SJCRH30 (cell line): ENCODE results near the gene C22orf39. TPM values are rescaled to one million over a fixed set of nuclear protein-coding genes. Genes with fewer than 3 reads are reported as not detected.

Experiments used
- DNase-seq, 2 experiments: peaks; one replicate each; pipeline ENCODE4 v3.0.0-alpha.2; 2015 to 2020
- H3K27ac ChIP-seq: fragments of 250-450 bp; sonication (Bioruptor Pico); 2 replicates; pipeline ENCODE4 v1.5.1; 2020; ENCODE audit warnings: mild to moderate bottlenecking, moderate library complexity
- H3K27me3 ChIP-seq: fragments of 250-450 bp; sonication (Bioruptor Pico); 2 replicates; pipeline ENCODE4 v1.5.1; 2020; ENCODE audit warnings: mild to moderate bottlenecking, moderate library complexity
- H3K36me3 ChIP-seq: fragments of 250-450 bp; sonication (Bioruptor Pico); 2 replicates; pipeline ENCODE4 v1.5.1; 2020; ENCODE audit warnings: mild to moderate bottlenecking, moderate library complexity
- H3K4me1 ChIP-seq: fragments of 250-450 bp; sonication (Bioruptor Pico); 2 replicates; pipeline ENCODE4 v1.5.1; 2020; ENCODE audit warnings: mild to moderate bottlenecking, moderate library complexity
- H3K4me3 ChIP-seq: fragments of 250-450 bp; sonication (Bioruptor Pico); 2 replicates; pipeline ENCODE4 v1.5.1; 2020; ENCODE audit warnings: mild to moderate bottlenecking, moderate library complexity
- H3K9me3 ChIP-seq: fragments of 250-450 bp; sonication (Bioruptor Pico); replicated peaks from 2 replicates; pipeline ENCODE4 v1.5.1; 2020; ENCODE audit warnings: mild to moderate bottlenecking, moderate library complexity
- total RNA-seq: library from RNA; depleted of rRNA; stranded (reverse); fragments of >200 nt; shearing (Covaris generic); gene quantifications from 2 replicates; pipeline ENCODE4 v1.2.3, GENCODE V29; 2014

Gene C22orf39
- total RNA-seq, 1 experiment from 2014 or later: 40.9 TPM

DNA sequence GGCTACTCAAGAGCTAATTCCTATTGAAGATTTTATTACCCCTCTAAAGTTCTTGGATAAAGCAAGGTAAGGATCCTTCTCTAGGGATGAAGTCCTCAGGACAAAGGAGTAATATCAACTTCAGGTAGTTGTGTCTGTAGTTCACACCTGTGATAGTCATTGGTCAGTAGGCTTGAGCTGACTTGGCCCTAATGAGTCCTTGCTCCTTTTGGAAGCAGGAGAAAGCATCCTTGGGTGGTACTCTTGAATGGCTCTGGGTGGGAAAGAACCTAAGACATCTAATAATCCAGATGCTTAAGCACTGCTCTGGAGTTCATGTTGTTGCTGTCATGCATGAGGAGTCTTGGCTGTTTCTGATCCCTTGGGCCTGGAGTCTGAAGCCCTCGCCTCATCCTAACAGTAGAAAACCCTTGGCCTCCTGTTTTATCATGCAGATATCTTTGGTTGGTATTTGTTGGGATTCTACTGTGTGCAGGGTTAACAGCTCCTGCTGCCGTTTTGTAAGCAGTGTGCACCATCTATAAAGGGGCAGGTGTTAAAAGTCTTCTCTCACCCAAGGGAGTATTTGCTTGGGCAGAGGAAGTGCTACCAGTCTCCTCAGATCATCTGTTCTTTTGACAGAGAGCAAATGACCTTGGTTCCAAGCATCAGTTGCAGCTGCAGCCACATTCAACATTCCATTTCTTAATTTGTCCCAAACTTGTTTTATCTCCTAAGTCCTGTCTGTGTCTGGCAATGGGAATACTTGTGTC lies 12.5 kb downstream of the C22orf39 start:
- no peak overlapping the region for H3K27ac ChIP-seq
- DNase-seq: no peak
- H3K4me1 ChIP-seq: peaks cover 4% of the 10 kb centered on the region; the same call in 1 of the 2 replicates
- H3K36me3 ChIP-seq: peaks cover 5% of the 10 kb centered on the region
- H3K4me3 ChIP-seq: no peak overlapping the region
- H3K27me3 ChIP-seq: no peaks in the 10 kb centered on the region
- H3K9me3 ChIP-seq: no peaks in the 10 kb centered on the region

- H3K27ac ChIP-seq: no peak overlapping the region
- no peak overlapping the region for H3K4me3 ChIP-seq
- DNase-seq: no peak
- H3K4me1 ChIP-seq: peaks cover 6% of the 10 kb centered on the region; the same call in 1 of the 2 replicates
- no peaks in the 10 kb centered on the region for H3K9me3 ChIP-seq
- H3K27me3 ChIP-seq: no peaks in the 10 kb centered on the region
- peaks cover 5% of the 10 kb centered on the region for H3K36me3 ChIP-seq
These were observed 13.1 kb downstream of the C22orf39 start for GRCh38 chr22:19434401-19434800.

DNA sequence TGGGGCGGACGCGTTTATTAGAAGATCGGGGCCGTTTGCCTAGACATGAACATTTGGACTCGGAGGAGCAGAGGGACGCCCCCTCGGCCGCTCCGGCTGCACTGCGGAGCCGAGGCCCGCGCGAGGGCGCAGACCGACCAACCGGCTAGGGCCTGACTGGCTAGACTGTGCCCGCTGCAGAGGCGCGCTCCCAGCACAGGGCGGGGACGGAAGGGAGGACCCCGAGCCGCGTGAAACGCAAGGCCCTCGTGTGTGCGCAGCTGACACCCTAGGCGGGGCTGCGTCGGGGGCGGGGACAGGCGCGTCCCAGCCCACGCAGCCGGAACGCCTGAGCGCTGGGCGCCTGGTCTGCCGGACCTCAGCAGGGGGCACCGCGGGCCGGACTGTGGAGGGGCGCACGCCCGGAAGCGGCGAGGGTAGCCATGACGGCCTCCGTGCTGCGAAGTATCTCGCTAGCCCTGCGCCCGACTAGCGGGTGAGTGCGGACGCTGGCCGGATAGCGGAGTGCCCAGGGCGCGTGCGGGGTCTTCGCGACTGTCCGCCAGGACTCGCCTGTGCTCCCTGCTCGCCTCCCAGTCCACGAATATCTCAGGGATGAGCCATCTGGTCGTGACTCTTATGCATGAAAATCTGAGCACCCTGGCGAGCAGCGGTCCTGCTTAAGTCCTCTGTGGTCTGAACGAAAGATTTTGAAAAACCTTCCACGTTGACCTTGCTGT lies 15.2 kb downstream of the C22orf39 start, which contains the start of gene MRPL40:
Gene MRPL40 (plus strand): TSS at position 413 of the 719 bp plus-strand sequence. CDS start 10 bp downstream, at position 423.
- Histone ChIP-seq H3K27me3 (no peaks in the 10 kb centered on the region), H3K4me3 (peak within 1 kb of the TSS; percentile 83), H3K36me3 (peaks cover 5% of the 10 kb centered on the region), H3K27ac (peak within 1 kb of the TSS; percentile 93), H3K9me3 (no peaks in the 10 kb centered on the region), H3K4me1 (peaks cover 6% of the 10 kb centered on the region; the same call in 1 of the 2 replicates)
- peak; percentile 95 to 96 for DNase-seq

DNA sequence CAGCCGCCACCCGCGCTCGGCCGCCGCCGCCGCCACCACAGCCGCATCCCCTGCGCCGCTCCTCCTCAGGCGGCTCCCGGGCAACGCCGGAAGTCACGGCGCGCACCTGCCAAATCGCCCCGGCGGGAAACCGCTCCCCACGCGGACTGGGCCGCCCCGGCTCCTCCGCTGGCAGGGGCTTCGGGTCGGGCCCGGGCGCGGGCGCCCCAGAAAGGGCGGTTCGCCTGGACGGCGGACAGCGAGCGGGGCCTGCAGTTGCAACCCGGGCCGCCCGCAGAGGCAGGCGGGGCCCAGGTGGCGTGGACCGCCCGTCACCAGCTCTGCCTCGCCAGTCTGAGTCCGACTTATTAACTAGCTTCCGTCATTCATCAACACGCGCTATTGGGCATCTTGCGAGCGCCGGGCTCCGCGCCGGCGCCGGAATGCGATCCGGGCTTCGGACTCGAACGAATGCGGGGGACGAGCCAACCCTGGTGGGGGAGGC lies 15.8 kb downstream of the C22orf39 start, which contains the start of gene HIRA:
Gene HIRA (minus strand): TSS at position 85 of the 484 bp plus-strand sequence. CDS start 257 bp downstream, outside the sequence.
- Histone ChIP-seq H3K36me3 (peaks cover 5% of the 10 kb centered on the region), H3K9me3 (no peaks in the 10 kb centered on the region), H3K27me3 (no peaks in the 10 kb centered on the region), H3K27ac (peak within 1 kb of the TSS; percentile 93), H3K4me1 (peaks cover 6% of the 10 kb centered on the region; the same call in 1 of the 2 replicates), H3K4me3 (peak within 1 kb of the TSS; percentile 83)
- peak; percentile 79 to 86 for DNase-seq

DNA sequence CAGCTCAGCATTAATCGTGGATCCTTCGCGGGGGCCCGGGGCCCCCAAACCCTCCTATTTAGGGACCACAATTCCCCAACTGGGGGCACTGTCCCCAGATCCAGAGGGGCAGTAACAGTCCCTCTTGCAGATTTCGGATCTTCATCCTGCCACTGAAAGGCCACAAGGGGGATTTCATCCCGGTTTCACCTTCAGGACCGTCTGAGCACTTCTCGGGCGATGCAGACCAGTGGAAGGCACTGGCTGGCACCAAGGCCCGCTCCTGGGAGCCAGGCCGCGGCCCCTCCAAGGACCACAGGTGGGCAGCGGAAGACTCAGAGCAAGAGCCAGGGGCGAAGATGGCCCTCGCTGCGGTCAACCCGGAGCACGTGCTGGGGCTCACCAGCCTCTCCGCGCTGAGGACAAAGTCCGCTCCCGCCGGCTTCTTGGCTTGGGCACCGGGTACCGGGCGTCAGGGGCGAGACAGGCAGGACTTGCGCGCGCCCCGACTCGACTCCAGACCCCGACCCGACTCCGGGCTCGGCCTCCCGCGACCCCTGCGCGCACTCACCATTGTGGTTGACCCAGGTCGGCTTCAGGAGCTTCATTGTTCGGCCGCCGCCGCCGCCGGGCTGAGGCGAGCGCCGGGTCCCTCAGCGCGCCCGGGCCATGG lies 16.5 kb downstream of the C22orf39 start:
- H3K4me3 ChIP-seq: peak overlapping the region; percentile 83
- peaks cover 6% of the 10 kb centered on the region; the same call in 1 of the 2 replicates for H3K4me1 ChIP-seq
- no peaks in the 10 kb centered on the region for H3K27me3 ChIP-seq
- no peaks in the 10 kb centered on the region for H3K9me3 ChIP-seq
- H3K36me3 ChIP-seq: peaks cover 5% of the 10 kb centered on the region
- peak; percentile 21 to 42 for DNase-seq
- peak overlapping the region; percentile 54 for H3K27ac ChIP-seq

- Histone ChIP-seq H3K4me3 (peak overlapping the region; percentile 83), H3K9me3 (no peaks in the 10 kb centered on the region), H3K4me1 (peaks cover 6% of the 10 kb centered on the region; the same call in 1 of the 2 replicates), H3K36me3 (peaks cover 3% of the 10 kb centered on the region; the same call in 1 of the 2 replicates), H3K27ac (peak overlapping the region; percentile 54; the same call in 1 of the 2 replicates), H3K27me3 (no peaks in the 10 kb centered on the region)
- peak; percentile 11 to 16 for DNase-seq
These were observed 17.3 kb downstream of the C22orf39 start for GRCh38 chr22:19429950-19430889.

- Histone ChIP-seq H3K27ac (no peak overlapping the region), H3K4me3 (no peak overlapping the region), H3K9me3 (no peaks in the 10 kb centered on the region), H3K27me3 (no peaks in the 10 kb centered on the region), H3K4me1 (no peaks in the 10 kb centered on the region), H3K36me3 (no peaks in the 10 kb centered on the region)
- DNase-seq: no peak
These were observed 23.4 kb downstream of the C22orf39 start for GRCh38 chr22:19424186-19424500.

DNA sequence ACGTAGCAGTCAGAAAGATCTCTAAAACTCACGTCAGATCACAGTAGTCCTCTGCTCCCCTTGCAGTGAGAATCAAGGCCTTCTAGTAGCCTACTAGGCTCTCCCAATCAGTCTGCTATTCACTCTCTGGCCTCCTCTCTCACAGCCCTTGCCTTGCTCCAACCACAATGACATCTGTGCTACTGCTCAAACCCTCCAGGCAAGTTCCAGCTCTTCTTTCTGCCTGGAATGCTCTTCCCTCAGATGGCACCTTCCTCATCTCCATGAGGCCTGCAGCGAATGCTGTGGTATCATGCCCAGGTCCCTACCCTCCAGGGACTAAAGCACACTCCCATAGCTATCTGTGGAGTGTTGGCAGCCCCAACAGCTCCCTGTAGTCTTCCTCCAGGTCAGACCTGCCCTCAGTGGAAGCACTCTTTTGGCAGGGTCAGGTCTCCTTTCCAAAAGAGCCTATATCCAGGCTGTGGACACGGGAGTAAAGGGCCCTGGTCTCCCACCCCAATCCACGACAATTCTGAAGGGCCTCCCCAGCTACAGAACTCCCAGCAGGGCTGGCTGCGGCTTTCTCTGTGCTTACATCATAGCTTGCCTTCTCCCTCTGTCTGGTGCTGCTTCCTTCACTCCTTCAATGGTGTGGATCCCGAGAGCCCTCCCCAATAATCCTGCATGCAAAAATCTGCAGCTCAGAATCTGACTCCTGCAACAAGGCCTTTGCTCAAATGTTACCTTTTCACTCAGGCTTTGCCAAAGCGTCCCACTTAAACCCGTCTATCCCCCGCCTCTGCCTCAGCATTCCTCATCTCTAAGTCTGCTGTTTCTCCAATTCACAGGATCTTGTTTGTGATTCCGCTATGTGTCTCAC lies 24.8 kb downstream of the C22orf39 start:
- Histone ChIP-seq H3K27me3 (no peaks in the 10 kb centered on the region), H3K36me3 (no peaks in the 10 kb centered on the region), H3K4me1 (no peaks in the 10 kb centered on the region), H3K4me3 (no peak overlapping the region), H3K9me3 (no peaks in the 10 kb centered on the region), H3K27ac (no peak overlapping the region)
- DNase-seq: peak in 1 of 2 experiments; percentile 23

- Histone ChIP-seq H3K4me3 (no peak overlapping the region), H3K27ac (no peak overlapping the region), H3K4me1 (no peaks in the 10 kb centered on the region), H3K36me3 (peaks cover 4% of the 10 kb centered on the region; the same call in 1 of the 2 replicates), H3K9me3 (0 out of 2 replicates have a peak, but pooled peaks cover 4% of the 10 kb centered on the region), H3K27me3 (no peaks in the 10 kb centered on the region)
- no peak for DNase-seq
These were observed 27.2 kb downstream of the C22orf39 start for GRCh38 chr22:19420321-19420720.

GRCh38 chr22:19419464-19420178 lies 27.9 kb downstream of the C22orf39 start:
- H3K36me3 ChIP-seq: peaks cover 4% of the 10 kb centered on the region; the same call in 1 of the 2 replicates
- H3K4me3 ChIP-seq: no peak overlapping the region
- DNase-seq: no peak
- H3K27ac ChIP-seq: no peak overlapping the region
- 0 out of 2 replicates have a peak, but pooled peaks cover 4% of the 10 kb centered on the region for H3K9me3 ChIP-seq
- no peaks in the 10 kb centered on the region for H3K27me3 ChIP-seq
- H3K4me1 ChIP-seq: no peaks in the 10 kb centered on the region

GRCh38 chr22:19419086-19419463 lies 28.4 kb downstream of the C22orf39 start:
- peaks cover 4% of the 10 kb centered on the region; the same call in 1 of the 2 replicates for H3K36me3 ChIP-seq
- H3K27ac ChIP-seq: no peak overlapping the region
- no peaks in the 10 kb centered on the region for H3K4me1 ChIP-seq
- H3K9me3 ChIP-seq: 0 out of 2 replicates have a peak, but pooled peaks cover 4% of the 10 kb centered on the region
- H3K4me3 ChIP-seq: no peak overlapping the region
- DNase-seq: no peak
- no peaks in the 10 kb centered on the region for H3K27me3 ChIP-seq

- no peaks in the 10 kb centered on the region for H3K4me1 ChIP-seq
- H3K27ac ChIP-seq: no peak overlapping the region
- H3K27me3 ChIP-seq: no peaks in the 10 kb centered on the region
- peaks cover 16% of the 10 kb centered on the region for H3K36me3 ChIP-seq
- H3K4me3 ChIP-seq: no peak overlapping the region
- 0 out of 2 replicates have a peak, but pooled peaks cover 4% of the 10 kb centered on the region for H3K9me3 ChIP-seq
- no peak for DNase-seq
These were observed 34.6 kb downstream of the C22orf39 start for GRCh38 chr22:19412923-19413322.
